ENCODE results near the gene SLC6A16.
A peak's percentile ranks its signal among the peaks of the same experiment; 100 is the strongest.

SLC6A16 gene

DNA sequence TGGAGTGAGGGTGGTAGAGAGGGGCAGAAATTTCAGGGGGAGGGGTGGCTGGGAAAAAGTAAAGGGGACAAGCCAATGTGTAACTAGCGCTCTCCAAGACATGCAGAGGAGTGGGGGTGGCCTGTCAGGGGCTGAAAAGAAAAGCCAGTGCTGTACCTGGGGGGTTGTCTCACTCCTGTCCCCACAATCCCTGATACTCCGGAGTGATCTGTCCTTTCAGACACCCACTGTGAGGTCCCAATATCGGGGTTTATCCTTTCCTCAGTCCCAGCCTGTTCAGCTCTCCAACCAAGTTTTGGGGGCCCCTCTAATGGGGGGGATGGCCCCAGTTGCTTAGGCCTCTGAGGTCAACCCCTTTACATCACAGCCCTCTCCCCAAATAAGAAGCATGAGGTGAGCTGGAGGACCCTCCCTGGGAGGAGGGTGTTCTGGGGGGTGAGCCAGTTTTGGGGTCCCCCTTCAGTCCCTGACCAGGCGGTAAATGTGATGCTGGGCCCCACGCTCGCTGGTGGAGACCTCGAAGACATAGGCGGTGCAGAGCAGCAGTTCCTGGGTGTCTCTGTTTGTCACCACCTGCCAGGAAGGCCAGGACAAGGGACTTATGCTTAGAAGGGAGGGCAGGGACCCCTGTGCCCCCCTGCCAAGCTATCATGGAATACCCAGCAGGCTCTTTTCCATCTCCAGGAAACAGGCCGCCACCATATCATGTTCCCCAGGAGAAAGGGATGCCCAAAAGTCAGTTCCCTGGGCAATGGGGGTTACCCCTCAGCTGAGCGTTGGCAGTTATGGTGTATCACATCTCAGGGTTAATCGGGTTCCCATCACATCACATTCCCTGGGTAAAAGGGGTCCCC is 16.1 kb upstream of the SLC6A16 start:
- Histone ChIP-seq H3K9me3 (ENCODE audit: control insufficient read depth, insufficient read depth, low read length) (no peaks in the 10 kb centered on the region), H3K4me3 (ENCODE audit: low read depth, low read length) (no peak overlapping the region), H3K27me3 (ENCODE audit: control insufficient read depth, insufficient read depth, low read length) (peaks cover 17% of the 10 kb centered on the region), H3K4me1 (ENCODE audit: control insufficient read depth, insufficient read depth, low read length) (peaks cover 4% of the 10 kb centered on the region), H3K36me3 (ENCODE audit: control insufficient read depth, insufficient read depth, low read length) (peaks cover 33% of the 10 kb centered on the region), H3K9ac (ENCODE audit: low read depth, low read length) (no peak overlapping the region)

DNA sequence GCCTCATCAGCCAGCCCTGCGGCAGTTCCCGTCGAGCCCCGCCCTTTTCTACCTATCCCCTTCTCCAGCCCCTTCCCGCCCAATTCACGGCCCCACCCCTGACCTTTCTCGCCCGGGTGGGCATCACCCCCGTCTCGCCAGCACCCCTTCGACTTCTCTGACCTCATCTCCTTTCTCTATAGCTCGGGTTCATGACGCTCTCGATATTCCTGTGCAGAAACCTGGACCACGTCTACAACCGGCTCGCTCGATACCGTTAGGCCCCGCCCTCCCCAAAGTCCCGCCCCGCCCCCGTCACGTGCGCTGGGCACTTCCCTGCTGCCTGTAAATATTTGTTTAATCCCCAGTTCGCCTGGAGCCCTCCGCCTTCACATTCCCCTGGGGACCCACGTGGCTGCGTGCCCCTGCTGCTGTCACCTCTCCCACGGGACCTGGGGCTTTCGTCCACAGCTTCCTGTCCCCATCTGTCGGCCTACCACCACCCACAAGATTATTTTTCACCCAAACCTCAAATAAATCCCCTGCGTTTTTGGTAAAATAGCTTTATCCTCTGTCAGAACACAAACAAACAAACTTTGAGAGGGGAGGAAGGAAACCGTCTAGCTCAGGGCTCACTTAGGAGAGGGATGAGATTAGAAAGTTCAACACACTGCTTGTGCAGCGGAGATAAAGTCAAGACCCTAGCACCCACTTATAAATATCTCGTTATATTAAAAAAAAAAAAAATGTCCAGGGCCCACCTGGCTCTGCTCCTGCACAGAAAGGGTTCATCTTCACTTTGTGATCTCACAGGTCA is 15.3 kb upstream of the SLC6A16 start:
- Histone ChIP-seq H3K4me3 (ENCODE audit: low read depth, low read length) (peak overlapping the region; percentile 51), H3K27me3 (ENCODE audit: control insufficient read depth, insufficient read depth, low read length) (peaks cover 17% of the 10 kb centered on the region), H3K9ac (ENCODE audit: low read depth, low read length) (no peak overlapping the region), H3K36me3 (ENCODE audit: control insufficient read depth, insufficient read depth, low read length) (peaks cover 29% of the 10 kb centered on the region), H3K9me3 (ENCODE audit: control insufficient read depth, insufficient read depth, low read length) (no peaks in the 10 kb centered on the region), H3K4me1 (ENCODE audit: control insufficient read depth, insufficient read depth, low read length) (peaks cover 5% of the 10 kb centered on the region)

DNA sequence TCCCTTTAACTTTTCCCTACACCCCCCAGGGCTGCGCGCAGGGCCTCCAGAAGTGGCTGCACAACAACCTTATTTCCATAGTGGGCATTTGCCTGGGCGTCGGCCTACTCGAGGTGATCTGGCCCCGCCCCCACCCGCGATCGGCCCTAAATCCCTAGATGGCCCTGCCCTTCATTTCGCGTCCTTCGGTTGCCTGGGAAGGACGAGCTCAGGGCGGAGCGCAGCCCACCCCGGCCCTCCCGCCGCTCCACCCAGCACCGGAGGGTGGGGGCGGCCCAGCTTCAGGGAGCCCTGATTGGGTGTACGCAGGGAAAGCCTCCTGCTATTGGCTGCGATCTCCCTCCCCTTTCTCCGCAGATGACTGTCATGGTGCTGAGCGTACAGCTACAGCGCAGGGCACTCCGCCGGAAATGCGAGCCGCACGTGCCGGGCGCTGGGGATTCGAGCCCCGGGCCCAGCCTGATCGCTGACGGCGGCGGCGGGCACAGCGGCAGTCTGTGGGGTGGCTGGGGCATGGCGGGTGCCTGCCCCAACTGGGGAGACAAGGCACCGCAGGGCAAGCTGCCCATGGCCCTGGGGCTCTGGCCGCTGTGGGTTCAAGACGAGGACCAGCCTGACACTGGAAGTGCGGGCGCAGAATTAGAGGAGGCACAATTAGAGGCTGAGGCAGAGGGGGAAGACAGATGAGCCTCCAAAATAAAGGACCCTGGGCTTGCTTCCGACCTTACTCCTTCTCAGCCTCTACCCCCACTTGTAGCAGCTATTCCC is 14.5 kb upstream of the SLC6A16 start:
- Histone ChIP-seq H3K36me3 (ENCODE audit: control insufficient read depth, insufficient read depth, low read length) (peaks cover 21% of the 10 kb centered on the region), H3K9ac (ENCODE audit: low read depth, low read length) (no peak overlapping the region), H3K4me3 (ENCODE audit: low read depth, low read length) (peak overlapping the region; percentile 69), H3K4me1 (ENCODE audit: control insufficient read depth, insufficient read depth, low read length) (peaks cover 5% of the 10 kb centered on the region), H3K9me3 (ENCODE audit: control insufficient read depth, insufficient read depth, low read length) (no peaks in the 10 kb centered on the region), H3K27me3 (ENCODE audit: control insufficient read depth, insufficient read depth, low read length) (peaks cover 17% of the 10 kb centered on the region)

DNA sequence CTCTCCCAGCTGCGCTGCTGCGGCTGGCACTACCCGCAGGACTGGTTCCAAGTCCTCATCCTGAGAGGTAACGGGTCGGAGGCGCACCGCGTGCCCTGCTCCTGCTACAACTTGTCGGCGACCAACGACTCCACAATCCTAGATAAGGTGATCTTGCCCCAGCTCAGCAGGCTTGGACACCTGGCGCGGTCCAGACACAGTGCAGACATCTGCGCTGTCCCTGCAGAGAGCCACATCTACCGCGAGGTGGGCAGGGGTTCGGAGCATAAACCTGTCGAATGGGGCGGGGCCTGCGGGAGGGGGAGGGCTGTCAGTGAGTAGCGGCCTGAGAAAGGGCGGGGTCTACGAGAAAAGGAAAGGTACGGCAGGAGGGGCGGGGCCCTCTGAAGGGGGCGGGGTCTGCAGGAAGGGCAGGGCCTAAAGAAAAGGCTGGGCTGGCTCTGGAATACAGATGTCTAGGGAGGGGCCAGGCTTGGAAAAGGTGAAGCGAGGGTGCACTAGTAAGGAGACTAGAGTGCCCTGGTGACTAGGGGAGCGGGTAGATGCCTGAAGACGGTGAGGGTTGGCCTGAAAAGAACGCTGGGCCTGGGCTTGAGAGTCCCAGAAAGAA is 13.8 kb upstream of the SLC6A16 start:
- Histone ChIP-seq H3K4me1 (ENCODE audit: control insufficient read depth, insufficient read depth, low read length) (peaks cover 5% of the 10 kb centered on the region), H3K27me3 (ENCODE audit: control insufficient read depth, insufficient read depth, low read length) (peaks cover 17% of the 10 kb centered on the region)

DNA sequence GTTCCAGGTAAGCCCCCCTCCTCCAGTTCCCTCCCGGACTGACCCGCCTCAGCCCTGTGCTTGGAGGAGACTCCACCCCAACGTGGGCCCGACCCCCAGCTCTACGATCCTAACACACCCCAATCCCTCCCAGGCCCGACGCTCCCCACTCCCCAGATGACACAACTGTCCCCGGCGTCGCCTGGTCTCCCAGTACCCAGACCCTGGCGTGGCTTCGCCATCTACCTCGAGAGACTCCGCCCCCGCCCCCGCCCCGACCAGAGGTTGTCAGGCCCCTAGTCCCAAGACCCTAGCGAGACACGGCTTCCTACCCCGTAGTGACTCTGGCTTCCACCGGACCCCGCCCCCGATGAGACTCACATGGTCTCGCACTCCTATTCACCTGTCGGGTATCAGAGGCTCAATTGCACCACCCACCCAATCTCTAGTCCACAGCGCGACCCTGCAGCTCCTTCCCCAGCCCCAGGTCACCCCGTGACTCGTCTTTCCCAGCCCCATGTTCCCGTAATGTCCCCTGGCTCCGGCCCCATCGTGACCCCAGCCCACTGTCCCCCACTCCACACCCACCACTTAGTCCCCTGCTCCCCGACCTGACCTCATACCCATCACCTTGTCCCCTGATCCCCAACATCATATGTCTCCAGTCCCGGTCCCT is 13.2 kb upstream of the SLC6A16 start:
- peaks cover 5% of the 10 kb centered on the region for H3K4me1 ChIP-seq (ENCODE audit: control insufficient read depth, insufficient read depth, low read length)
- peak overlapping the region; percentile 71 for H3K4me3 ChIP-seq (ENCODE audit: low read depth, low read length)
- H3K9ac ChIP-seq (ENCODE audit: low read depth, low read length): no peak overlapping the region
- H3K27me3 ChIP-seq (ENCODE audit: control insufficient read depth, insufficient read depth, low read length): peaks cover 17% of the 10 kb centered on the region
- peaks cover 14% of the 10 kb centered on the region for H3K36me3 ChIP-seq (ENCODE audit: control insufficient read depth, insufficient read depth, low read length)
- no peaks in the 10 kb centered on the region for H3K9me3 ChIP-seq (ENCODE audit: control insufficient read depth, insufficient read depth, low read length)

More for the DNA sequence above, 13.8 kb upstream of the SLC6A16 start:
- Histone ChIP-seq H3K9ac (ENCODE audit: low read depth, low read length) (no peak overlapping the region), H3K36me3 (ENCODE audit: control insufficient read depth, insufficient read depth, low read length) (peaks cover 19% of the 10 kb centered on the region), H3K4me3 (ENCODE audit: low read depth, low read length) (peak overlapping the region; percentile 71), H3K9me3 (ENCODE audit: control insufficient read depth, insufficient read depth, low read length) (no peaks in the 10 kb centered on the region)

DNA sequence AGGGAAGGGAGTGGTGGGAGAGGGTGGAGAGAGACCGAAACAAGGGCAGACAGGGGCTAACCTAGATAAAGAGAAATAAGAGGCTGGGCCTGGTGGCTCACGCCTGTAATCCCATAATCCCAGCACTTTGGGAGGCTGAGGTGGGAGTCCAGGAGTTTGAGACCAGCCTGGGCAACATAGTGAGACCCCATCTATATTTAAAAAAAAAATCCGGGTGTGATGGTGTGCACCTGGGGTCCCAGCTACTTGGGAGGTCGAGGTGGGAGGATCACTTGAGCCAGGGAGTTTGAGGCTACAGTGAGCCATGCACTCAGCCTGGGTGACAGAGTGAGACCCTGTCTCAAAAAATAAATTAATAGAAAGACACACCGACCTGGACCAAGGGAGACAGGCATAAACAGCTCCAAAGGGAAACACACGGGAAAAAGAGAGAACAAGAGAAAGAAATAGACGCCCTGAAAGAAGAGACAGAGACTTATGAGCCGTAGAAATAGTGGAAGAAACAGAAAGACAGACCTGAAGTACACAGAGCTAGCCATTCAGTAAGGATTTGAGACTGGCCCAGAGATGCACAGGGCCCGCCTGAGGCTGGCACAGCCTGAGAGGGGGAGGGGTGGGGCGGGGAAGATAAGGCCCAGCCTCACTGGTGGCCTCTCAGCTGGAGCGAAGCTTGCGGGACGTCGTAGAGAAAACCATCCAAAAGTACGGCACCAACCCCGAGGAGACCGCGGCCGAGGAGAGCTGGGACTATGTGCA is 12.5 kb upstream of the SLC6A16 start:
- Histone ChIP-seq H3K27me3 (ENCODE audit: control insufficient read depth, insufficient read depth, low read length) (peaks cover 17% of the 10 kb centered on the region), H3K9ac (ENCODE audit: low read depth, low read length) (no peak overlapping the region), H3K9me3 (ENCODE audit: control insufficient read depth, insufficient read depth, low read length) (no peaks in the 10 kb centered on the region), H3K36me3 (ENCODE audit: control insufficient read depth, insufficient read depth, low read length) (peaks cover 8% of the 10 kb centered on the region), H3K4me1 (ENCODE audit: control insufficient read depth, insufficient read depth, low read length) (peaks cover 5% of the 10 kb centered on the region), H3K4me3 (ENCODE audit: low read depth, low read length) (peak overlapping the region; percentile 71)

DNA sequence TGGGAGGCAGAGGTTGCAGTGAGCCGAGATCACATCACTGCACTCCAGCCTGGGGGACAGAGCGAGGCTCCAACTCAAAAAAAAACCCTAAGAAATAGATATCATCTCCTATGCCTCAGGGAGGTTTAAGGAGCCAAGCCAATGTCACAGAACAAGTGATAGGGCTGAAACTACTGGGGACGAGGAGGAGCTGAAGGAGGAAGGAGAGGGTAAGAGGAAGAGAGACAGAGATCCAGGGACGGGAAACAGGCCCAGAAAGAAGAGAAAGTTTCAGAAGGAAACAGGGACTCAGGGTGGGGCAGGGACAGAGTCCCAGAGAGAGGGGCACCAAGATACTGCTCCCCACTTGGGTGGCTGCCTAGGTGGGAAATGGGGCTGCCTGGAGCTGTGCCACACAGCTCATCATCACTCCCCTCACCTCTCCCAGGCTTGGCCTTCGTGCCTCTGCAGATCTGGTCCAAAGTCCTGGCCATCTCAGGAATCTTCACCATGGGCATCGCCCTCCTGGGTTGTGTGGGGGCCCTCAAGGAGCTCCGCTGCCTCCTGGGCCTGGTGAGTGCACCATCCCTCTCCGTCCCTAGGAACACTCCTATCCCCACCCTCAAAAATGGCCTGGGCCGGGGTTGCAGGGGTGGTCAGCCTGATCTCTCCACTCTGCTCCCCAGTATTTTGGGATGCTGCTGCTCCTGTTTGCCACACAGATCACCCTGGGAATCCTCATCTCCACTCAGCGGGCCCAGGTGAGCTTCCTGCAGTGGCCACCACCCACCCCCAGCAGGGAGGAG is 11.7 kb upstream of the SLC6A16 start:
- Histone ChIP-seq H3K36me3 (ENCODE audit: control insufficient read depth, insufficient read depth, low read length) (peaks cover 4% of the 10 kb centered on the region), H3K4me1 (ENCODE audit: control insufficient read depth, insufficient read depth, low read length) (peaks cover 5% of the 10 kb centered on the region), H3K9ac (ENCODE audit: low read depth, low read length) (no peak overlapping the region), H3K9me3 (ENCODE audit: control insufficient read depth, insufficient read depth, low read length) (no peaks in the 10 kb centered on the region), H3K4me3 (ENCODE audit: low read depth, low read length) (no peak overlapping the region), H3K27me3 (ENCODE audit: control insufficient read depth, insufficient read depth, low read length) (peaks cover 17% of the 10 kb centered on the region)

DNA sequence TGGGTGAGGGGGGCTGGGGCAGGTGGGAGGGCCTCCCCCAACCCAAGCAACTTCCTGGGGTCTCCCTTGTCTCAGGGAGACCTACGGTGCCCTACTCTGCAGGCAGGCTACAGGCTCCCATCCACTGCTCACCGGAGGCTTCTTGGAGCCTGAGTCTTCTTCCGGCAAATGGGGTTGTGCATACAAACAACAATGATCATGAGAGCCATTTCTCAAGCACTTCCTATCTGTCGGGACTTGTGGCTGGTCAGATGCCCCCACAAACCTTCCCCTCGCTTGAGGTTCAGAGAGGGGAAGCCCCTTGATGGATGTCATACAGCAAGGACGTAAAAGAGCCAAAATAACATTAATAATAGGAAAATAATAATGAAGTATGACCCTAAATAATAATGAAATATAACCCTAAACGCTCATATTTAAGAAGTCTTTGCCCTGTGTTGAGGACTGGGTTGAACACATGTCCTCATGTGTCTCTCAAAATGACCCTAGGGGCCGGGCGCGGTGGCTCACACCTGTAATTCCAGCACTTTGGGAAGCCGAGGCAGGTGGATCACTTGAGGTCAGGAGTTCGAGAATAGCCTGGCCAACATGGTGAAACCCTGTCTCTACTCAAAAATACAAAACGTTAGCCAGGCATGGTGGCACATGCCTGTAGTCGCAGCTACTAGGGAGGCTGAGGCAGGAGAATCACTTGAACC is 10.9 kb upstream of the SLC6A16 start:
- Histone ChIP-seq H3K4me3 (ENCODE audit: low read depth, low read length) (no peak overlapping the region), H3K27me3 (ENCODE audit: control insufficient read depth, insufficient read depth, low read length) (peaks cover 17% of the 10 kb centered on the region), H3K4me1 (ENCODE audit: control insufficient read depth, insufficient read depth, low read length) (peaks cover 5% of the 10 kb centered on the region), H3K9ac (ENCODE audit: low read depth, low read length) (no peak overlapping the region), H3K36me3 (ENCODE audit: control insufficient read depth, insufficient read depth, low read length) (no peaks in the 10 kb centered on the region), H3K9me3 (ENCODE audit: control insufficient read depth, insufficient read depth, low read length) (no peaks in the 10 kb centered on the region)

DNA sequence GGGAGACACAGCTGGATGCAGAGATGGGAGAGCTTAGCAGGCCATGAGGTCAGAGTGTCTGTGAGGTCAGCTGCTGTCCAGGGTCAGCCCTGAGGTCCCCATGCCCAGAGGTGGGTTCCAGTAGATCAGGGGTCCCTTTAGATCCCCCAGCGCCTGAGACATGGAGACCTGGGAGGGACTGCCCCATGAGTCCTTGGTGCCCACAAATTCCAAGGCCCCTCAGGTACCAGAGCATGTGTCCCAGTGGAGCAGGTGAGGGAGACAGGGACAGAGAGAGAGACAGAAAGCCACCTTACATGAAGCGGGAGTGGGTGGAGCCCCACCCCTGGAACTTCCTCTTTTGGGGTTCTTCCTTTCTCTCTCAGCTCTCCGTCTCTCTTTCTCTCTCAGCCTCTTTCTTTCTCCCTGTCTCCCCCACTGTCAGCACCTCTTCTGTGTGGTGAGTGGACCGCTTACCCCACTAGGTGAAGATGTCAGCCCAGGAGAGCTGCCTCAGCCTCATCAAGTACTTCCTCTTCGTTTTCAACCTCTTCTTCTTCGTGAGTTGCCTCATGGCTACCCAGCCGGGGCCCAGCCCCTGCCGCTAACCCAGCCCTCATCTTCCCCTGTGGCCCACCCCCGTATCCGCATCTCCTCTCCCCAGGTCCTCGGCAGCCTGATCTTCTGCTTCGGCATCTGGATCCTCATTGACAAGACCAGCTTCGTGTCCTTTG is 10.2 kb upstream of the SLC6A16 start, which contains the start of gene CD37:
CD37 (plus strand) TSS at position 336 of the 713 bp plus-strand sequence; CDS start at position 471, 135 bp downstream.
- no peak within 1 kb of the TSS for H3K4me3 ChIP-seq (ENCODE audit: low read depth, low read length)
- peaks cover 17% of the 10 kb centered on the region for H3K27me3 ChIP-seq (ENCODE audit: control insufficient read depth, insufficient read depth, low read length)
- H3K9ac ChIP-seq (ENCODE audit: low read depth, low read length): no peak within 1 kb of the TSS

More for the DNA sequence above, 10.2 kb upstream of the SLC6A16 start, which contains the start of gene CD37:
- H3K4me1 ChIP-seq (ENCODE audit: control insufficient read depth, insufficient read depth, low read length): peaks cover 2% of the 10 kb centered on the region
- no peaks in the 10 kb centered on the region for H3K9me3 ChIP-seq (ENCODE audit: control insufficient read depth, insufficient read depth, low read length)
- no peaks in the 10 kb centered on the region for H3K36me3 ChIP-seq (ENCODE audit: control insufficient read depth, insufficient read depth, low read length)

Data from iPS-15b (cell line).